ENCODE data around the gene TIMP2.

DNA sequence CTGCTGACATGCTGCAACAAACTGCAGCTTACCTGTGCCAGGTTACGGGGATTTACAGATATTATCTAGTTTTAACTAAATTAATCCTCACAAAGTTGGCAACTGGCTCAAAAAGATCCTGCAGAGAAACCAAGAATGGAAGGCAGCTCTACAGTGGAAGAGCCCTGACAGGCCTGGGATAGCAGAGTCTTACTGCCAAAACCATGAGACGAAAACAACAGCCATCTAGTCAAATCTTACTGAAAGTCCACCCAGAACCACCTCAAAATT is 92.7 kb downstream of the TIMP2 start:
- no peak for TF ChIP-seq YY1 (IDR thresholded peaks at IDR 0.05; ENCODE audit: insufficient read depth, insufficient read length)
- no peak for TF ChIP-seq SUZ12 (IDR thresholded peaks at IDR 0.05; ENCODE audit: extremely low read depth, insufficient read depth, insufficient read length)

Data from NT2/D1 (cell line).